Measurements from ENCODE around the gene GGA3. TPM values are rescaled to one million over a fixed set of nuclear protein-coding genes. Genes with fewer than 3 reads are reported as not detected.

Gene GGA3
- polyA plus RNA-seq, 1 experiment, result 25.0 TPM

DNA sequence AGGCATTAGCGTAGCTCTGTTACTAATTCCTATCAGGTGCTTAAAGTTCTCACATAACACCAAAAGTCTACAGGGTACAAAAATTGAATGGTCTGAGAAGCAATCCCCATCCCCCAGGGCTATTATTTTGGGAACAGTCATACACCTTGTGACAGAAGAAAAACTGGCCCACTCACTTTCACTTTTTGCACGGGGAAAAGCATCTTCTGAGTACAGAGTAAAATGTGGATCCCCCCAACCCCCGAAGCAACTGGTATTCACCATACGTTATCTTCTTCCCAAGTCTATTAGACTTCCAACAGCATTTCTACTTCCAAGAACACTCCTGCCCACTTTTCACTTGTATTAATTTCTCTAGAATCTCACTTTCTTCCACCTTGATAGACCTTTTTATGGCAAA is 11.8 kb downstream of the GGA3 start:
- TF ChIP-seq, protein P1, sequence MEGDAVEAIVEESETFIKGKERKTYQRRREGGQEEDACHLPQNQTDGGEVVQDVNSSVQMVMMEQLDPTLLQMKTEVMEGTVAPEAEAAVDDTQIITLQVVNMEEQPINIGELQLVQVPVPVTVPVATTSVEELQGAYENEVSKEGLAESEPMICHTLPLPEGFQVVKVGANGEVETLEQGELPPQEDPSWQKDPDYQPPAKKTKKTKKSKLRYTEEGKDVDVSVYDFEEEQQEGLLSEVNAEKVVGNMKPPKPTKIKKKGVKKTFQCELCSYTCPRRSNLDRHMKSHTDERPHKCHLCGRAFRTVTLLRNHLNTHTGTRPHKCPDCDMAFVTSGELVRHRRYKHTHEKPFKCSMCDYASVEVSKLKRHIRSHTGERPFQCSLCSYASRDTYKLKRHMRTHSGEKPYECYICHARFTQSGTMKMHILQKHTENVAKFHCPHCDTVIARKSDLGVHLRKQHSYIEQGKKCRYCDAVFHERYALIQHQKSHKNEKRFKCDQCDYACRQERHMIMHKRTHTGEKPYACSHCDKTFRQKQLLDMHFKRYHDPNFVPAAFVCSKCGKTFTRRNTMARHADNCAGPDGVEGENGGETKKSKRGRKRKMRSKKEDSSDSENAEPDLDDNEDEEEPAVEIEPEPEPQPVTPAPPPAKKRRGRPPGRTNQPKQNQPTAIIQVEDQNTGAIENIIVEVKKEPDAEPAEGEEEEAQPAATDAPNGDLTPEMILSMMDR (IDR thresholded peaks at IDR 0.05; ENCODE audit: low read depth, low read length), result no peak
- ChIA-PET CTCF (interaction anchor here (1.1 to 3.1 kb wide), 4 partner anchors 9 to 163 kb away, joined by 3 to 16 read pairs (median 4); partner anchors contain the start of gene MIF4GD), POLR2A (interaction anchor here (0.9 kb wide), 1 partner anchor 40 kb away, joined by 3 read pairs; the partner anchor contains the start of gene SLC25A19)
- H3K27ac ChIP-seq (ENCODE audit: low read depth, low read length), result no peak overlapping the region
- H3K4me3 ChIP-seq (ENCODE audit: low read depth, low read length), result no peak overlapping the region
- H3K9me3 ChIP-seq (ENCODE audit: control insufficient read depth, insufficient read depth, low read length), result no peaks in the 10 kb centered on the region
- no peaks in the 10 kb centered on the region for H3K27me3 ChIP-seq (ENCODE audit: control insufficient read depth, insufficient read depth, low read length)
- DNase-seq (ENCODE audit: low read depth, low spot score), result no peak

DNA sequence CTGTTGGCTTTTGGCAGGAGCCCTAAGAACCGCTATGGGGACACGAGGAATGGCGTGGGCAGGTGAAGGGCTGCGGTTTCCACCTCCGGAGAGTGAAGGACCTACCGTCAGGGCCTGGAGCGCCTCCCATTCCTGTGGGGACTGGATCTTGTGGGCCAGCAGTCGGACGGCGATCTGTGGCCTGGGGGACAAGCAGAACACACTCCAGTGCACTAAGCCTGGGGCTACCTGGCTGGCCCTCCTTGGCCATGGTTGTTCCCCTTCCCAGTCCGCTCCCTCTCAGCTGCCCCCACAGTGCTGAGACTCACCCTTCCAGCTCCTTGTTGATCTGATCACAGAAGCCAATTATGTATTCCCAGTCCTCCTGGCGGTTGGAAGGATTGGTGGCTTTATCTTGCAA is 15.0 kb downstream of the GGA3 start:
- CTCF ChIA-PET, result interaction anchor here (0.9 kb wide), 1 partner anchor 14 kb away, joined by 5 read pairs; no protein-coding TSS in a partner anchor
- no peaks in the 10 kb centered on the region for H3K9me3 ChIP-seq (ENCODE audit: control insufficient read depth, insufficient read depth, low read length)
- H3K27me3 ChIP-seq (ENCODE audit: control insufficient read depth, insufficient read depth, low read length), result no peaks in the 10 kb centered on the region
- POLR2A ChIA-PET, result no interaction called here
- H3K4me3 ChIP-seq (ENCODE audit: low read depth, low read length), result no peak overlapping the region
- TF ChIP-seq, protein P1 (IDR thresholded peaks at IDR 0.05; ENCODE audit: low read depth, low read length), result no peak
- no peak overlapping the region for H3K27ac ChIP-seq (ENCODE audit: low read depth, low read length)
- no peak for DNase-seq (ENCODE audit: low read depth, low spot score)

DNA sequence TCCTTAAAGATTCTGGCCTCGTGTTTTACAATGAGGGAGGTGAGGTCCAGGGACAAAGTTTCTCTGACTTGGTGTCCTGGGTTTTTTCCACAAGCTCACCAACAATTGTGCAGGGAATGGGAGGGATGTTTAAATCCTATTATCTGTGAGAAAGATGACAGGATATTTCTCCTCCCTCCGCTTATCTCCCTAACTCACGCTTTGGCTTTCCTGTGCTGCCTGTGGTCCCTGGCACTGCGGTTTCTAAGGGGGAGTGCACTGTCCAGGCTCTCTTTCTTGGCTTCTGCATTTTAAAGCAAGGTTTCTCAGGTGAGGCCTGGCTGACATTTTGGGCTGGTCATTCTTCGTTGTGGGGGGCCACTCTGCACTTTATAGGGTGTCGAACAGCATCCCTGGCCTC is 16.4 kb downstream of the GGA3 start:
- no peak for DNase-seq (ENCODE audit: low read depth, low spot score)
- H3K4me3 ChIP-seq (ENCODE audit: low read depth, low read length), result no peak overlapping the region
- no peaks in the 10 kb centered on the region for H3K27me3 ChIP-seq (ENCODE audit: control insufficient read depth, insufficient read depth, low read length)
- H3K9me3 ChIP-seq (ENCODE audit: control insufficient read depth, insufficient read depth, low read length), result no peaks in the 10 kb centered on the region
- ChIA-PET POLR2A (no interaction called here), CTCF (no interaction called here)
- no peak overlapping the region for H3K27ac ChIP-seq (ENCODE audit: low read depth, low read length)
- TF ChIP-seq, protein P1 (IDR thresholded peaks at IDR 0.05; ENCODE audit: low read depth, low read length), result no peak

DNA sequence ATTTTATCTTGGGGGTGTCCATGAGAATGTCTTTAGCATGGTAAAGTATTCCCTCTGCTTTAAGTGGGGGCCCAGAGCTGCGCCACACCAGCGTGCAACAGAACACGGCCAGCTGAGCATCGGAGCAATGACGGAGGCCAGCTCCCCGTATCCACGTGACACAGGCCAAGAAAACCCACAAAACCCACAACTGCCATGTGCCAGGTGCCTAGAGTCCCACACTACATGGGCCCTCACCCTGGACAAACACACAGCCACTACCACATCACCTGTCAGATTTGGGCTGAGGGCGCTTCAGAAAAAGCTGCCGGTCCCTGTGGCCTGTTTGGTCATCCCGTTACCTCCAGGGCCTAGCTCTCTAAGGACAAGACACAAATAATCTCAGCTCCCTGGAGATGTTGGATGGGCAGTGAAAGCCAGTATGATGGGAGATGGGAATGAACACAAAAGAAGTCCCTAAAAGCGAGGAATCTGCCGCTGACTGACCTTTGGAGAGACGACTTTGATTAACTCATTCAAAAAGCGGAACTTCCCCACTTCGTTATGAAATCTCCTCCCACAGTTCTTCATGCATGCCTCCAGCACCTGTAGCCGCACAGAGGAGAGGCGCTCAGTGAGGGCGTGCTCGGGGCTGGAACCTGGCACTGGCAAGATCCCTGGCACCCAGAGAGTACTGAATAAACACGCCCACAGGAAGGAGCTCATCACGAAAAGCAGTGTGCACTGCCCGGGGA is 17.1 kb downstream of the GGA3 start:
- CTCF ChIA-PET, result no interaction called here
- H3K4me3 ChIP-seq (ENCODE audit: low read depth, low read length), result no peak overlapping the region
- DNase-seq (ENCODE audit: low read depth, low spot score), result no peak

More for the DNA sequence above, 17.1 kb downstream of the GGA3 start:
- POLR2A ChIA-PET, result no interaction called here
- H3K27ac ChIP-seq (ENCODE audit: low read depth, low read length), result no peak overlapping the region
- H3K9me3 ChIP-seq (ENCODE audit: control insufficient read depth, insufficient read depth, low read length), result no peaks in the 10 kb centered on the region
- H3K27me3 ChIP-seq (ENCODE audit: control insufficient read depth, insufficient read depth, low read length), result no peaks in the 10 kb centered on the region
- TF ChIP-seq, protein P1 (IDR thresholded peaks at IDR 0.05; ENCODE audit: low read depth, low read length), result no peak
